ENCODE measurements around the gene MXD3. TPM values are rescaled to one million over a fixed set of nuclear protein-coding genes. Genes with fewer than 3 reads are reported as not detected.
"Not testable (repeated sequence)": the region's sequence is repeated elsewhere in the genome, so short reads cannot be mapped to it uniquely, and the experiment has no call there.

The MXD3 gene
- total and polyA plus RNA-seq, 4 donors: 7.4 to 29.0 (median 12.9) TPM

GRCh38 chr5:177261510-177261909 lies 50.2 kb downstream of the MXD3 start:
- 89 to 99% methylated on average over 1 of the region's 1 CpG for WGBS, 2 donors
- Histone ChIP-seq H3K4me3 (no peak overlapping the region), H3K4me1 (ENCODE audit: control insufficient read depth in 5 of 5, insufficient read depth in 5 of 5, low read length in 5 of 5) (no peaks in the 10 kb centered on the region), H3K9me3 (ENCODE audit: control insufficient read depth in 4 of 4, insufficient read depth in 3 of 4, low read length in 3 of 4) (no peaks in the 10 kb centered on the region), H3K27ac (ENCODE audit: low read depth in 1 of 2, low read length in 1 of 2) (no peak overlapping the region), H3K27me3 (ENCODE audit: control insufficient read depth in 3 of 3, insufficient read depth in 3 of 3, low read length in 2 of 3) (no peaks in the 10 kb centered on the region), H3K9ac (ENCODE audit: insufficient read depth in 1 of 2, low read length in 2 of 2) (no peak overlapping the region), H3K36me3 (ENCODE audit: control insufficient read depth in 4 of 4, insufficient read depth in 4 of 4, low read length in 4 of 4) (peaks cover 21 to 38% (median 25%) of the 10 kb centered on the region in 4 donors)
- DNase-seq (no peak), ATAC-seq (ENCODE audit: insufficient read depth, low FRiP score) (no peak)
- no peak for TF ChIP-seq CTCF (IDR thresholded peaks at IDR 0.05; ENCODE audit: control extremely low read depth, extremely low read depth)

- Histone ChIP-seq H3K4me3 (no peak overlapping the region), H3K9ac (ENCODE audit: insufficient read depth in 1 of 2, low read length in 2 of 2) (no peak overlapping the region), H3K27ac (ENCODE audit: low read depth in 1 of 2, low read length in 1 of 2) (no peak overlapping the region), H3K9me3 (ENCODE audit: control insufficient read depth in 4 of 4, insufficient read depth in 3 of 4, low read length in 3 of 4) (no peaks in the 10 kb centered on the region), H3K36me3 (ENCODE audit: control insufficient read depth in 4 of 4, insufficient read depth in 4 of 4, low read length in 4 of 4) (peaks cover 22 to 33% (median 25%) of the 10 kb centered on the region in 4 donors), H3K4me1 (ENCODE audit: control insufficient read depth in 5 of 5, insufficient read depth in 5 of 5, low read length in 5 of 5) (no peaks in the 10 kb centered on the region), H3K27me3 (ENCODE audit: control insufficient read depth in 3 of 3, insufficient read depth in 3 of 3, low read length in 2 of 3) (no peaks in the 10 kb centered on the region)
- no peak for TF ChIP-seq CTCF (IDR thresholded peaks at IDR 0.05; ENCODE audit: control extremely low read depth, extremely low read depth)
- 92 to 96% methylated on average over 7 of the region's 7 CpGs for WGBS, 2 donors
- DNase-seq: no peak
- ATAC-seq (ENCODE audit: insufficient read depth, low FRiP score): no peak
Observed at GRCh38 chr5:177260961-177261360, 50.7 kb downstream of the MXD3 start.

GRCh38 chr5:177258711-177259110 lies 53.0 kb downstream of the MXD3 start:
- H3K9me3 ChIP-seq (ENCODE audit: control insufficient read depth in 4 of 4, insufficient read depth in 3 of 4, low read length in 3 of 4); H3K4me3 ChIP-seq; ATAC-seq (ENCODE audit: insufficient read depth, low FRiP score); H3K4me1 ChIP-seq (ENCODE audit: control insufficient read depth in 5 of 5, insufficient read depth in 5 of 5, low read length in 5 of 5); H3K27me3 ChIP-seq (ENCODE audit: control insufficient read depth in 3 of 3, insufficient read depth in 3 of 3, low read length in 2 of 3); H3K9ac ChIP-seq (ENCODE audit: insufficient read depth in 1 of 2, low read length in 2 of 2); H3K27ac ChIP-seq (ENCODE audit: low read depth in 1 of 2, low read length in 1 of 2); DNase-seq: not testable (repeated sequence)
- peaks cover 20 to 39% (median 25%) of the 10 kb centered on the region in 4 donors for H3K36me3 ChIP-seq (ENCODE audit: control insufficient read depth in 4 of 4, insufficient read depth in 4 of 4, low read length in 4 of 4)
- 96 to 98% methylated on average over 7 of the region's 7 CpGs for WGBS, 2 donors

Other genes with a start within 250 kb of the MXD3 start
- 100 to 1,000 TPM in 1 of 2 donors, 10 to 100 TPM in 1; 52.0 to 106 TPM for gene FGFR4, start 225.0 kb downstream of the MXD3 start, total RNA-seq
- 10 to 100 TPM; 20.9 to 35.7 TPM for gene FGFR4, start 225.0 kb downstream of the MXD3 start, polyA plus RNA-seq
- 10 to 100 TPM; 74.3 to 81.7 TPM for gene NSD1, start 178.1 kb downstream of the MXD3 start, total RNA-seq
- 10 to 100 TPM in 1 of 2 donors, 1 to 10 TPM in 1; 8.0 to 12.1 TPM for gene NSD1, start 178.1 kb downstream of the MXD3 start, polyA plus RNA-seq
- gene RAB24, start 8.2 kb downstream of the MXD3 start, total RNA-seq: 10 to 100 TPM; 25.9 to 29.5 TPM
- gene RAB24, start 8.2 kb downstream of the MXD3 start, polyA plus RNA-seq: 10 to 100 TPM; 55.4 to 76.6 TPM
- 100 to 1,000 TPM in 1 of 2 donors, 10 to 100 TPM in 1; 43.3 to 134 TPM for gene PRELID1, start 8.1 kb downstream of the MXD3 start, total RNA-seq
- 100 to 1,000 TPM; 133 to 236 TPM for gene PRELID1, start 8.1 kb downstream of the MXD3 start, polyA plus RNA-seq
- gene LMAN2, start 39.8 kb upstream of the MXD3 start, total RNA-seq: 100 to 1,000 TPM; 179 to 183 TPM
- 100 to 1,000 TPM; 101 to 316 TPM for gene LMAN2, start 39.8 kb upstream of the MXD3 start, polyA plus RNA-seq
- gene RGS14, start 46.0 kb upstream of the MXD3 start, total RNA-seq: 10 to 100 TPM in 1 of 2 donors, 1 to 10 TPM in 1; 9.3 to 28.8 TPM
- 10 to 100 TPM; 17.3 to 32.8 TPM for gene RGS14, start 46.0 kb upstream of the MXD3 start, polyA plus RNA-seq
- not detected for gene SLC34A1, start 72.5 kb upstream of the MXD3 start, total RNA-seq
- under 1 TPM in 1 of 2 donors, not detected in 1; 0.02 TPM for gene SLC34A1, start 72.5 kb upstream of the MXD3 start, polyA plus RNA-seq
- gene PFN3, start 88.8 kb upstream of the MXD3 start, total RNA-seq: not detected
- not detected for gene PFN3, start 88.8 kb upstream of the MXD3 start, polyA plus RNA-seq
- 1 to 10 TPM in 1 of 2 donors, not detected in 1; 1.4 TPM for gene F12, start 97.7 kb upstream of the MXD3 start, total RNA-seq
- gene F12, start 97.7 kb upstream of the MXD3 start, polyA plus RNA-seq: 1 to 10 TPM; 1.3 to 1.7 TPM
- 10 to 100 TPM; 22.4 to 58.1 TPM for gene GRK6, start 114.8 kb upstream of the MXD3 start, total RNA-seq
- 10 to 100 TPM; 20.7 to 68.0 TPM for gene GRK6, start 114.8 kb upstream of the MXD3 start, polyA plus RNA-seq
- gene PRR7, start 134.9 kb upstream of the MXD3 start, total RNA-seq: 1 to 10 TPM; 2.9 to 7.2 TPM
- gene PRR7, start 134.9 kb upstream of the MXD3 start, polyA plus RNA-seq: 1 to 10 TPM; 1.9 to 5.0 TPM
- gene DBN1, start 161.7 kb upstream of the MXD3 start, total RNA-seq: 10 to 100 TPM; 36.5 to 38.3 TPM
- 10 to 100 TPM; 18.7 to 24.1 TPM for gene DBN1, start 161.7 kb upstream of the MXD3 start, polyA plus RNA-seq
- gene PDLIM7, start 185.7 kb upstream of the MXD3 start, total RNA-seq: 100 to 1,000 TPM in 1 of 2 donors, 10 to 100 TPM in 1; 49.2 to 124 TPM
- gene PDLIM7, start 185.7 kb upstream of the MXD3 start, polyA plus RNA-seq: 100 to 1,000 TPM in 1 of 2 donors, 10 to 100 TPM in 1; 65.5 to 102 TPM
- 10 to 100 TPM; 15.6 to 73.5 TPM for gene DOK3, start 197.9 kb upstream of the MXD3 start, total RNA-seq
- 100 to 1,000 TPM in 1 of 2 donors, 10 to 100 TPM in 1; 22.0 to 146 TPM for gene DOK3, start 197.9 kb upstream of the MXD3 start, polyA plus RNA-seq
- 10 to 100 TPM; 64.9 to 82.4 TPM for gene DDX41, start 205.1 kb upstream of the MXD3 start, total RNA-seq
- gene DDX41, start 205.1 kb upstream of the MXD3 start, polyA plus RNA-seq: 100 to 1,000 TPM in 1 of 2 donors, 10 to 100 TPM in 1; 63.2 to 110 TPM
- 10 to 100 TPM; 49.0 to 92.3 TPM for gene FAM193B, start 242.7 kb upstream of the MXD3 start, total RNA-seq
- 100 to 1,000 TPM in 1 of 2 donors, 10 to 100 TPM in 1; 70.5 to 139 TPM for gene FAM193B, start 242.7 kb upstream of the MXD3 start, polyA plus RNA-seq